ENCODE data around the gene CD36.

The CD36 gene

GRCh38 chr7:80632139-80632538 is 6.3 kb upstream of the CD36 start:
- Histone ChIP-seq H3K27ac (no peak overlapping the region), H3K4me3 (no peak overlapping the region)
- no peak for TF ChIP-seq CTCF (IDR thresholded peaks at IDR 0.05)
- no peak for DNase-seq (ENCODE audit: low spot score)

DNA sequence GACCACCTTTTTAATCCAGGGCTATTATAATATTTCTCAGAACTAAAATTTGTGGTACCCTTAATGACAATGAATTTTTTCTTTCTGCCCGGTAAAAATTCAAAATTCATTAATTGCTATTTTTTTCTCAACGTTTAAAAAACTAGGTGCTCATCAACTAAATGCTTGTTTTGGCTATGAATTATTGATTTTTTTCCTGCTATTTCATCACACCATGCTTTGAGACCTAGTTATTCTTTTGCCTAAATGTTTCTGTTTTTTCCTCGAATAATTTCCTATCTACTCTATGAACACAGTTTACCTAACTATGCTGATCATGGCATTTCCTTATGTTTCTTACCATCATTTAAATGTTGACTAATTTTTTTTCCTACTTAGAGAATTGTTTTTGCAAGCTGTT is 5.6 kb upstream of the CD36 start:
- no peak overlapping the region for H3K27ac ChIP-seq
- DNase-seq (ENCODE audit: low spot score): no peak
- no peak for TF ChIP-seq CTCF (IDR thresholded peaks at IDR 0.05)
- no peak overlapping the region for H3K4me3 ChIP-seq

GRCh38 chr7:80634505-80634904 is 3.9 kb upstream of the CD36 start:
- H3K27ac ChIP-seq: no peak overlapping the region
- DNase-seq (ENCODE audit: low spot score): no peak

DNA sequence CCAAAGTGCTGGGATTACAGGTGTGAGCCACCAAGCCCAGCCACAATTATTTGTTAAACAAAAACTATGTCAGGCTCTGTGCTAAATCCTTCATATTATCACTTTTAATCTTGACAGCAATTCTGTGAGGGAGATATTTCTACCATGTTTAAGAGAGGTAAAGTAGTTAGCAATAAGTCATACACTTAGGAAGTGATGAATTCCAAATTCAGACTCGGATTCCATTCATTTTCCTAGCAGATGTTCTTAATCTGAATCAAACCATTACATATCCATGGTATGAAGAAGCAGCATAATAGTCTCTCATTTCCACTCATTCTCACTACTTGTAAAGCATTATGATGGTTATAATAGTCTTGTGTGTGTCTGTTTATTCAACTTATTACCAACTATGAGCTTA is 2.9 kb upstream of the CD36 start:
- no peak for TF ChIP-seq CTCF (IDR thresholded peaks at IDR 0.05)
- H3K27ac ChIP-seq: no peak overlapping the region

More at GRCh38 chr7:80634505-80634904, 3.9 kb upstream of the CD36 start:
- TF ChIP-seq CTCF (IDR thresholded peaks at IDR 0.05): no peak
- H3K4me3 ChIP-seq: no peak overlapping the region

DNA sequence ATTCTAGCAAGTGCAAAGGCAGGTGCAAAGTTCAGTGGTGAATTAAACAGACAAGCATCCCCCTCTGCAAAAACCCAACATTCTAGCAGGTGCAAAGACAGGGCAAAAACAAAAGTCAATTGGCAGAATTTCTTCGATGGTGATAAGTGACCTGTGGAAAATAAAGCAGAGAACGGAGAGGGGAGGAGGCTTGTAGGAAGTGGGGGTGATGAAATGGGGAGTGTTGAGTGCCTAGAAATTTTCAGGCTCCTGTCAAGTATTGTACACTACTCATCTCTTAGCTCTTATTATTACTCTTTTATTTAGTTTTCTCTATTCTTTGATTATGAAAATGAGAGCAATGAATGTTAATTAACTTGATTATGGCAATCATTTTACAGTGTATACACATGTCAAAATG is 2.4 kb upstream of the CD36 start:
- no peak for TF ChIP-seq CTCF (IDR thresholded peaks at IDR 0.05)

More for the DNA sequence above, 2.9 kb upstream of the CD36 start:
- H3K4me3 ChIP-seq: no peak overlapping the region
- no peak for DNase-seq (ENCODE audit: low spot score)

DNA sequence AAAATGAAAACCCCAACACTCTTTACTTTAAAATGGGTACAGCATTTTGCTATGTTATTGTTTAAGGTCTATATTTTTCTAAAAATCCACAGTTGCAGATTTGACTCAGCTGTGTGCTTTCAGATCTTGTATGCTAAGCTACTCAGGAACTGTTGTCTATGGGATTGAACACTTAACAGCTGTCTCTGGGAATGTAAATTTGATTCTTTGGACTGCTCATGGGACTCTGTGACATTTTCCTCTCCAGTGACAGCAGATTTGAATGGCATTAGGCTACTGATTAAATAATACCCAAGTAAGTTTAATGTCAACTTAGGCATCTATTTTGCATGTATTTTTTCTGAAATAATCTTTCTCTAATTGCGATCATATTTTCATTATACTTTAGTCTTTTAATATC is 1.7 kb upstream of the CD36 start:
- DNase-seq (ENCODE audit: low spot score): no peak
- no peak for TF ChIP-seq CTCF (IDR thresholded peaks at IDR 0.05)
- H3K4me3 ChIP-seq: no peak overlapping the region
- H3K27ac ChIP-seq: no peak overlapping the region

More for the DNA sequence above, 2.4 kb upstream of the CD36 start:
- DNase-seq (ENCODE audit: low spot score): no peak
- Histone ChIP-seq H3K27ac (no peak overlapping the region), H3K4me3 (no peak overlapping the region)

GRCh38 chr7:80637454-80637853 is 988 bp upstream of the CD36 start:
- no peak overlapping the region for H3K27ac ChIP-seq

More at GRCh38 chr7:80637454-80637853, 988 bp upstream of the CD36 start:
- no peak overlapping the region for H3K4me3 ChIP-seq
- DNase-seq (ENCODE audit: low spot score): no peak
- TF ChIP-seq CTCF (IDR thresholded peaks at IDR 0.05): no peak

Data from coronary artery (tissue), 2 donors.